Right lobe of liver (tissue), 4 donors: Measurements from ENCODE around the gene PRKCG.

ENCODE experiments used
- CTCF ChIP-seq, 4 donors: fragments of 200-600 bp in 3 of 4; fragments of 450-650 bp in 1 of 4; IDR thresholded peaks; one replicate each; pipeline versions ENCODE4 v1.5.1 to v1.8.0; 2016 to 2022; ENCODE audit warnings: antibody characterized with exemption in 4 of 4, mild to moderate bottlenecking in 2 of 4
- POLR2A ChIP-seq: fragments of 450-650 bp; IDR thresholded peaks from one replicate; pipeline ENCODE4 v1.6.1; 2017; ENCODE audit warnings: antibody characterized with exemption, mild to moderate bottlenecking
- donor health status: DM: no; HTN: no; CAD: no.
- donor health status: DM: no; HTN: no; CAD: no.
- donor health status: DM: no; HTN: yes; CAD: no.

- TF ChIP-seq CTCF (IDR thresholded peaks at IDR 0.05) (no peak), POLR2A (no peak)
These were observed 27.6 kb downstream of the PRKCG start for GRCh38 chr19:53909471-53910169.
